Endothelial cell of umbilical vein (primary cell): ENCODE results near the gene SPRED3. TPM values are rescaled to one million over a fixed set of nuclear protein-coding genes. Genes with fewer than 3 reads are reported as not detected.

ENCODE experiments used
- BruUV-seq: library from RNA; stranded (reverse); fragments of 400-500 nt; replicated peaks from 2 replicates; lab custom pipeline; 2021; lab: Mats Ljungman, UMichigan
- CTCF ChIA-PET: fragments of 300-600, 350-600 bp; sonication (Branson Sonifier 250); formaldehyde crosslinking; loops from one replicate; lab custom pipeline; 2021; ENCODE audit warnings: antibody characterized with exemption, inconsistent platforms; lab: Charles Lee
- POLR2A ChIA-PET: fragments of 300-600, 350-600 bp; sonication (Branson Sonifier 250); formaldehyde crosslinking; loops from one replicate; lab custom pipeline; 2021; ENCODE audit warnings: antibody characterized with exemption, inconsistent platforms; lab: Charles Lee
- DNase-seq: peaks from one replicate; pipeline ENCODE4 v3.0.0-alpha.2; 2011; ENCODE audit warnings: low read depth, low spot score
- FAIRE-seq: peaks from 2 replicates; lab custom pipeline; 2011; peaks lifted over from hg19 to GRCh38; lab: Jason Lieb, UNC
- H2AFZ ChIP-seq: 2 replicates; pipeline ENCODE4 v1.6.0; 2012; ENCODE audit warnings: low read depth, low read length, control low read depth, inconsistent platforms
- H3K27ac ChIP-seq: 2 replicates; pipeline ENCODE4 v1.5.1; 2011; ENCODE audit warnings: low read depth, mild to moderate bottlenecking, control low read depth, low read length, moderate library complexity; ENCODE audit not compliant: insufficient read depth
- H3K27me3 ChIP-seq, 2 experiments: 2 replicates each; pipeline versions ENCODE4 v1.6.0 to v1.6.1; 2011; ENCODE audit warnings: low read length in 2 of 2, mixed read lengths in 1 of 2; ENCODE audit not compliant: control insufficient read depth in 2 of 2, insufficient read depth in 2 of 2
- H3K36me3 ChIP-seq, 2 experiments: 2 replicates in 1 of 2; 3 replicates in 1 of 2; pipeline ENCODE4 v1.5.1; 2011; ENCODE audit warnings: low read length in 2 of 2, mild to moderate bottlenecking in 1 of 2, moderate library complexity in 1 of 2; ENCODE audit not compliant: control insufficient read depth in 2 of 2, insufficient read depth in 2 of 2; ENCODE audit errors: extremely low read depth in 1 of 2
- H3K4me1 ChIP-seq: 3 replicates; pipeline ENCODE4 v1.5.1; 2011; ENCODE audit warnings: mild to moderate bottlenecking, low read length; ENCODE audit not compliant: control insufficient read depth, insufficient read depth; ENCODE audit errors: extremely low read depth
- H3K4me2 ChIP-seq: 2 replicates; pipeline ENCODE4 v1.6.1; 2011; ENCODE audit warnings: low read length, control low read depth, mixed read lengths; ENCODE audit not compliant: insufficient read depth
- H3K4me3 ChIP-seq, 3 experiments: fragments of 200-600 bp in 1 of 3; sonication (generic), shearing (Covaris generic) in 1 of 3; replicated peaks in 1 of 3; 2 replicates each; pipeline ENCODE4 v1.5.1; 2011 to 2016; ENCODE audit warnings: control low read depth in 3 of 3, low read length in 3 of 3, mild to moderate bottlenecking in 2 of 3, inconsistent platforms in 1 of 3, low read depth in 1 of 3, moderate library complexity in 1 of 3; ENCODE audit not compliant: insufficient read depth in 1 of 3
- H3K79me2 ChIP-seq: 2 replicates; pipeline ENCODE4 v1.6.0; 2012; ENCODE audit warnings: low read length, inconsistent platforms; ENCODE audit not compliant: control insufficient read depth, insufficient read depth
- H3K9ac ChIP-seq: replicated peaks from 2 replicates; pipeline ENCODE3; 2011; ENCODE audit warnings: low read length, control low read depth; ENCODE audit not compliant: insufficient read depth; ENCODE audit errors: extremely low read depth
- H3K9me1 ChIP-seq: replicated peaks from 3 replicates; pipeline ENCODE4 v1.6.0; 2011; ENCODE audit warnings: mild to moderate bottlenecking, low read length; ENCODE audit not compliant: control insufficient read depth, insufficient read depth; ENCODE audit errors: extremely low read depth
- H3K9me3 ChIP-seq: replicated peaks from 2 replicates; pipeline ENCODE4 v1.5.1; 2012; ENCODE audit warnings: low read length, inconsistent platforms; ENCODE audit not compliant: control insufficient read depth, insufficient read depth
- H4K20me1 ChIP-seq: replicated peaks from 2 replicates; pipeline ENCODE3; 2011; ENCODE audit warnings: mild to moderate bottlenecking, low read length; ENCODE audit not compliant: control insufficient read depth, insufficient read depth; ENCODE audit errors: extremely low read depth
- CTCF ChIP-seq, 2 donors: IDR thresholded peaks; 1 replicate in 1 of 2; 2 replicates in 1 of 2; pipeline ENCODE4 v1.5.1; 2011; ENCODE audit warnings: low read length in 2 of 2, mild to moderate bottlenecking in 2 of 2, moderate library complexity in 2 of 2, control low read depth in 1 of 2, inconsistent platforms in 1 of 2, low read depth in 1 of 2; ENCODE audit not compliant: insufficient read depth in 1 of 2; ENCODE audit errors: extremely low read depth in 1 of 2
- EZH2 ChIP-seq: IDR thresholded peaks from 2 replicates; pipeline ENCODE4 v1.6.1; 2012; ENCODE audit warnings: borderline replicate concordance, low read depth, mild to moderate bottlenecking, moderate library complexity, low read length, inconsistent platforms; ENCODE audit not compliant: severe bottlenecking
- FOS ChIP-seq: IDR thresholded peaks from 2 replicates; pipeline ENCODE4 v1.6.1; 2011; ENCODE audit warnings: mild to moderate bottlenecking, low read length, moderate library complexity, borderline replicate concordance; ENCODE audit not compliant: insufficient read depth
- MAX ChIP-seq: IDR thresholded peaks from 2 replicates; pipeline ENCODE4 v1.6.1; 2011; ENCODE audit not compliant: insufficient read depth, insufficient read length
- POLR2A ChIP-seq: IDR thresholded peaks from 2 replicates; pipeline ENCODE4 v1.6.1; 2012; ENCODE audit warnings: low read depth, mild to moderate bottlenecking, control low read depth, low read length
- dilution Hi-C: fragments of 300-500 bp; cut with MboI; formaldehyde crosslinking; loops from one replicate; pipeline ENCODE4 v1.15.0; 2019; ENCODE audit warnings: low sequenced_read_pairs; ENCODE audit not compliant: extremely low pct_ligation_motif_present
- intact Hi-C: fragments of 100-400 bp; cut with micrococcal nuclease; formaldehyde crosslinking; loops from one replicate; pipeline ENCODE4 v1.10.0; 2022
- polyA plus RNA-seq, 4 experiments: library from polyadenylated mRNA; depleted of rRNA in 3 of 4; stranded (reverse) in 3 of 4; unstranded in 1 of 4; fragments of >200 nt; gene quantifications; 2 replicates each; pipeline versions ENCODE4 v1.2.1 to v1.2.3, GENCODE V29; 2011 to 2012; ENCODE audit warnings: missing spikeins in 1 of 4
- total RNA-seq: library from RNA; stranded (reverse); gene quantifications from 2 replicates; pipeline ENCODE4 v1.2.3, GENCODE V29; 2021

The SPRED3 gene
- total and polyA plus RNA-seq, 2 donors (not counting 3 experiments of a cell fraction or from before 2014, with no cell fraction given) = 5.7 to 15.7 TPM

- no peaks in the 10 kb centered on the region for H3K9me3 ChIP-seq
- H3K9me1 ChIP-seq = no peaks in the 10 kb centered on the region
- no peaks in the 10 kb centered on the region for H3K27me3 ChIP-seq
- dilution Hi-C loops = no loop called here
- TF ChIP-seq EZH2 (no peak), MAX (no peak)
- BruUV-seq = no TSS peak
- intact Hi-C loops = no loop called here
- H3K9ac ChIP-seq = no peak overlapping the region
- DNase-seq (no peak), FAIRE-seq (no peak)
- no peak overlapping the region for H3K4me3 ChIP-seq
- H3K4me2 ChIP-seq = no peak overlapping the region
- H3K79me2 ChIP-seq = peaks cover under 1% of the 10 kb centered on the region
- no peak overlapping the region for H3K27ac ChIP-seq
- H2AFZ ChIP-seq = no peak overlapping the region
- H4K20me1 ChIP-seq = no peaks in the 10 kb centered on the region
- POLR2A ChIA-PET = no interaction called here
- peaks cover 12 to 35% of the 10 kb centered on the region in 2 experiments for H3K36me3 ChIP-seq
- CTCF ChIA-PET = interaction anchor here (1.0 to 2.5 kb wide), 6 partner anchors 8 to 481 kb away, joined by 4 to 21 read pairs (median 7); partner anchors contain the start of genes FAM98C and PSMD8
- peaks cover 3% of the 10 kb centered on the region for H3K4me1 ChIP-seq
Observed at GRCh38 chr19:38383743-38384142, 4.8 kb upstream of the SPRED3 start.

GRCh38 chr19:38384209-38385027 is 4.1 kb upstream of the SPRED3 start:
- dilution Hi-C loops = no loop called here
- Histone ChIP-seq H4K20me1 (no peaks in the 10 kb centered on the region), H3K36me3 (peaks cover 12 to 29% of the 10 kb centered on the region in 2 experiments), H3K9ac (no peak overlapping the region), H3K79me2 (peaks cover 4% of the 10 kb centered on the region), H3K9me3 (no peaks in the 10 kb centered on the region), H3K4me2 (no peak overlapping the region), H3K4me3 (no peak overlapping the region), H2AFZ (no peak overlapping the region), H3K9me1 (no peaks in the 10 kb centered on the region), H3K27ac (no peak overlapping the region), H3K4me1 (peaks cover 3% of the 10 kb centered on the region), H3K27me3 (no peaks in the 10 kb centered on the region)
- FAIRE-seq (no peak), DNase-seq (no peak)
- ChIA-PET CTCF (interaction anchor here (1.0 to 2.5 kb wide), 8 partner anchors 8 to 482 kb away, joined by 4 to 21 read pairs (median 6); partner anchors contain the start of genes FAM98C and PSMD8), POLR2A (no interaction called here)
- no TSS peak for BruUV-seq
- TF ChIP-seq POLR2A = peak; percentile 22
- TF ChIP-seq FOS = no peak
- TF ChIP-seq CTCF (IDR thresholded peaks at IDR 0.05; ENCODE audit: extremely low read depth in 1 of 2, insufficient read depth in 1 of 2, low read depth in 1 of 2, low read length in 2 of 2) = peak in 1 of 2 donors; percentile 37
- intact Hi-C loops = loop anchor here (5.0 kb wide), 1 partner anchor 152 kb away; no protein-coding TSS in a partner anchor
